Measurements from ENCODE around the gene HSPB1. TPM values are rescaled to one million over a fixed set of nuclear protein-coding genes. Genes with fewer than 3 reads are reported as not detected.
"Not testable (repeated sequence)": the region's sequence is repeated elsewhere in the genome, so short reads cannot be mapped to it uniquely, and the experiment has no call there.

Gene HSPB1
- total and polyA plus RNA-seq, 3 donors from 2014 or later = 190 to 245 (median 216) TPM

- Histone ChIP-seq H3K27me3 (no peaks in the 10 kb centered on the region), H3K27ac (no peak overlapping the region), H3K36me3 (ENCODE audit: low read depth, missing control alignments) (no peaks in the 10 kb centered on the region), H3K4me3 (no peak overlapping the region), H3K9me3 (no peaks in the 10 kb centered on the region), H3K4me1 (peaks cover 7% of the 10 kb centered on the region)
- TF ChIP-seq POLR2A (IDR thresholded peaks at IDR 0.05) (no peak), CTCF (IDR thresholded peaks at IDR 0.05) (no peak)
- intact Hi-C loops (cut with DNase I; ENCODE audit: low total_unique reads) = no loop called here
- 88 to 92% methylated on average over 22 to 29 of the region's 29 CpGs for WGBS, 2 donors
- DNase-seq = no peak
Measured at GRCh38 chr7:76285604-76286374, 16.7 kb upstream of the HSPB1 start.

- intact Hi-C loops (cut with DNase I; ENCODE audit: low total_unique reads) = no loop called here
Measured at GRCh38 chr7:76286842-76287403, 15.6 kb upstream of the HSPB1 start.

GRCh38 chr7:76290847-76291350, 11.6 kb upstream of the HSPB1 start:
- H3K9me3 ChIP-seq; H3K27me3 ChIP-seq; H3K36me3 ChIP-seq (ENCODE audit: low read depth, missing control alignments); intact Hi-C loops (cut with DNase I; ENCODE audit: low total_unique reads); H3K4me3 ChIP-seq; DNase-seq: not testable (repeated sequence)
- H3K4me1 ChIP-seq = peaks cover 18% of the 10 kb centered on the region
- peak overlapping the region in 1 of 2 donors; percentile 96 for H3K27ac ChIP-seq
- 87 to 94% methylated on average over 6 of the region's 6 CpGs for WGBS, 2 donors

More at GRCh38 chr7:76286842-76287403, 15.6 kb upstream of the HSPB1 start:
- Histone ChIP-seq H3K4me3 (no peak overlapping the region), H3K27me3 (no peaks in the 10 kb centered on the region), H3K4me1 (peaks cover 8% of the 10 kb centered on the region), H3K36me3 (ENCODE audit: low read depth, missing control alignments) (no peaks in the 10 kb centered on the region), H3K9me3 (no peaks in the 10 kb centered on the region), H3K27ac (no peak overlapping the region)
- WGBS, 2 donors = 85 to 89% methylated on average over 13 to 16 of the region's 16 CpGs
- no peak for TF ChIP-seq POLR2A (IDR thresholded peaks at IDR 0.05)
- no peak for DNase-seq

GRCh38 chr7:76291351-76292212, 10.9 kb upstream of the HSPB1 start:
- Histone ChIP-seq H3K27me3 (no peaks in the 10 kb centered on the region), H3K27ac (peak overlapping the region; percentile 96 to 99), H3K36me3 (ENCODE audit: low read depth, missing control alignments) (no peaks in the 10 kb centered on the region), H3K9me3 (no peaks in the 10 kb centered on the region), H3K4me3 (no peak overlapping the region), H3K4me1 (peaks cover 18% of the 10 kb centered on the region)
- peak; percentile 91 for DNase-seq
- TF ChIP-seq POLR2A (IDR thresholded peaks at IDR 0.05) = no peak
- TF ChIP-seq CTCF (IDR thresholded peaks at IDR 0.05) = peak; percentile 97 to 99 (median 97)
- intact Hi-C loops (cut with DNase I; ENCODE audit: low total_unique reads) = no loop called here
- 23 to 31% methylated on average over 22 to 30 of the region's 30 CpGs for WGBS, 2 donors

GRCh38 chr7:76292213-76292573, 10.3 kb upstream of the HSPB1 start:
- Histone ChIP-seq H3K36me3 (ENCODE audit: low read depth, missing control alignments) (no peaks in the 10 kb centered on the region), H3K27me3 (no peaks in the 10 kb centered on the region), H3K27ac (peak overlapping the region; percentile 96 to 99), H3K9me3 (no peaks in the 10 kb centered on the region), H3K4me1 (peaks cover 18% of the 10 kb centered on the region), H3K4me3 (no peak overlapping the region)
- WGBS, 2 donors = 39 to 46% methylated on average over 5 of the region's 5 CpGs
- no peak for TF ChIP-seq POLR2A (IDR thresholded peaks at IDR 0.05)
- TF ChIP-seq CTCF (IDR thresholded peaks at IDR 0.05) = no peak
- intact Hi-C loops (cut with DNase I; ENCODE audit: low total_unique reads) = no loop called here
- DNase-seq = no peak

GRCh38 chr7:76292911-76293310, 9.6 kb upstream of the HSPB1 start:
- H3K4me1 ChIP-seq = peaks cover 22% of the 10 kb centered on the region
- DNase-seq; intact Hi-C loops (cut with DNase I; ENCODE audit: low total_unique reads): not testable (repeated sequence)

More at GRCh38 chr7:76292911-76293310, 9.6 kb upstream of the HSPB1 start:
- H3K27ac ChIP-seq = peak overlapping the region; percentile 96 to 99
- H3K4me3 ChIP-seq; H3K9me3 ChIP-seq; H3K36me3 ChIP-seq (ENCODE audit: low read depth, missing control alignments); H3K27me3 ChIP-seq: not testable (repeated sequence)
- 90% methylated on average over 5 of the region's 5 CpGs; no CpG with 5 or more reads in 1 of the 2 donors for WGBS, 2 donors
